Measurements from ENCODE around the gene GALNT18. TPM values are rescaled to one million over a fixed set of nuclear protein-coding genes. Genes with fewer than 3 reads are reported as not detected.

GALNT18 gene
- total and polyA plus RNA-seq, 9 donors, result 3.0 to 13.2 (median 7.7) TPM

GRCh38 chr11:11435635-11436034, 186.2 kb downstream of the GALNT18 start:
- Histone ChIP-seq H3K36me3 (no peaks in the 10 kb centered on the region), H3K4me1 (ENCODE audit: insufficient read depth) (peaks cover 2% of the 10 kb centered on the region), H3K27ac (no peak overlapping the region), H3K9me3 (no peaks in the 10 kb centered on the region), H3K4me3 (no peak overlapping the region), H3K27me3 (no peaks in the 10 kb centered on the region)
- no peak for DNase-seq
- TF ChIP-seq EP300 (IDR thresholded peaks at IDR 0.05) (no peak), CTCF (IDR thresholded peaks at IDR 0.05) (no peak), POLR2A (IDR thresholded peaks at IDR 0.05) (no peak)
- 64 to 80% (median 77%) methylated on average over 11 to 12 of the region's 12 CpGs for WGBS, 3 donors
- intact Hi-C loops (cut with DNase I), result no loop called here

GRCh38 chr11:11433960-11434359, 187.8 kb downstream of the GALNT18 start:
- Histone ChIP-seq H3K4me3 (no peak overlapping the region), H3K36me3 (no peaks in the 10 kb centered on the region), H3K27ac (no peak overlapping the region), H3K4me1 (ENCODE audit: insufficient read depth) (peaks cover 2% of the 10 kb centered on the region), H3K27me3 (no peaks in the 10 kb centered on the region), H3K9me3 (no peaks in the 10 kb centered on the region)
- intact Hi-C loops (cut with DNase I), result no loop called here
- TF ChIP-seq EP300 (IDR thresholded peaks at IDR 0.05) (no peak), POLR2A (IDR thresholded peaks at IDR 0.05) (no peak), CTCF (IDR thresholded peaks at IDR 0.05) (no peak)
- WGBS, 3 donors, result 86 to 94% (median 94%) methylated on average over 2 of the region's 2 CpGs
- no peak for DNase-seq

- Histone ChIP-seq H3K4me1 (ENCODE audit: insufficient read depth) (peaks cover 2% of the 10 kb centered on the region), H3K4me3 (no peak overlapping the region), H3K27me3 (no peaks in the 10 kb centered on the region), H3K36me3 (no peaks in the 10 kb centered on the region), H3K27ac (no peak overlapping the region), H3K9me3 (no peaks in the 10 kb centered on the region)
- DNase-seq, result no peak
- 96 to 97% (median 96%) methylated on average over 13 of the region's 13 CpGs for WGBS, 3 donors
- intact Hi-C loops (cut with DNase I), result no loop called here
- TF ChIP-seq POLR2A (IDR thresholded peaks at IDR 0.05), result no peak
- TF ChIP-seq CTCF (IDR thresholded peaks at IDR 0.05), result no peak
- no peak for TF ChIP-seq EP300 (IDR thresholded peaks at IDR 0.05)
These were observed 189.0 kb downstream of the GALNT18 start for GRCh38 chr11:11432621-11433319.

- intact Hi-C loops (cut with DNase I), result no loop called here
- whole genome bisulfite sequencing, 3 donors, result 93 to 98% (median 95%) methylated on average over 4 of the region's 4 CpGs
- no peak overlapping the region for H3K4me3 ChIP-seq
- no peak overlapping the region for H3K27ac ChIP-seq
- no peaks in the 10 kb centered on the region for H3K4me1 ChIP-seq (ENCODE audit: insufficient read depth)
- TF ChIP-seq POLR2A (IDR thresholded peaks at IDR 0.05), result no peak
- TF ChIP-seq CTCF (IDR thresholded peaks at IDR 0.05), result no peak
- TF ChIP-seq EP300 (IDR thresholded peaks at IDR 0.05), result no peak
- no peaks in the 10 kb centered on the region for H3K27me3 ChIP-seq
- no peak for DNase-seq
- no peaks in the 10 kb centered on the region for H3K9me3 ChIP-seq
- H3K36me3 ChIP-seq, result no peaks in the 10 kb centered on the region
These were observed 191.4 kb downstream of the GALNT18 start for GRCh38 chr11:11430431-11430830.

All from ovary (tissue), 9 donors.